HFFc6 (cell line): Measurements from ENCODE around the gene PGLYRP3. TPM values are rescaled to one million over a fixed set of nuclear protein-coding genes. Genes with fewer than 3 reads are reported as not detected.

Source experiments
- DNase-seq: peaks from one replicate; pipeline ENCODE4 v3.0.0-alpha.2; 2018
- H3K27ac Mint-ChIP-seq: 2 replicates; pipeline ENCODE4 v1.8.0; 2020; ENCODE audit warnings: mild to moderate bottlenecking, mixed read lengths
- H3K27me3 Mint-ChIP-seq: 2 replicates; pipeline ENCODE4 v1.8.0; 2021; ENCODE audit warnings: mild to moderate bottlenecking, moderate library complexity, mixed read lengths; ENCODE audit not compliant: insufficient read depth
- H3K36me3 Mint-ChIP-seq: 2 replicates; pipeline ENCODE4 v1.8.0; 2021; ENCODE audit warnings: low read depth, mixed read lengths
- H3K4me1 Mint-ChIP-seq: 2 replicates; pipeline ENCODE4 v1.8.0; 2020; ENCODE audit warnings: low read depth, mixed read lengths
- H3K4me3 Mint-ChIP-seq: 2 replicates; pipeline ENCODE4 v1.8.0; 2020; ENCODE audit warnings: mild to moderate bottlenecking, moderate library complexity, mixed read lengths
- H3K9me3 Mint-ChIP-seq: 2 replicates; pipeline ENCODE4 v1.8.0; 2020; ENCODE audit warnings: mild to moderate bottlenecking, mixed read lengths
- CTCF ChIP-seq: fragments of 200-600 bp; sonication (generic); IDR thresholded peaks from 2 replicates; pipeline ENCODE4 v1.5.0; 2021; ENCODE audit warnings: antibody characterized with exemption, mild to moderate bottlenecking
- total RNA-seq, 6 experiments: library from RNA; stranded (reverse); fragmentation: NEBNext Ultra II Directional; extraction: Animal tissue kit (Norgen Biotek cat#: 25700); gene quantifications; 2 replicates in 1 of 6; 3 replicates in 5 of 6; pipeline ENCODE4 v1.2.3, GENCODE V29; 2021

PGLYRP3 gene
- total RNA-seq, 6 experiments from 2014 or later: not detected

- no peak for DNase-seq
- H3K9me3 Mint-ChIP-seq: no peaks in the 10 kb centered on the region
- no peak for TF ChIP-seq CTCF
- H3K27ac Mint-ChIP-seq: no peak overlapping the region
- no peak overlapping the region for H3K4me3 Mint-ChIP-seq
- H3K36me3 Mint-ChIP-seq: no peaks in the 10 kb centered on the region
- H3K27me3 Mint-ChIP-seq: peaks cover 10% of the 10 kb centered on the region
- no peaks in the 10 kb centered on the region for H3K4me1 Mint-ChIP-seq
Observed at GRCh38 chr1:153310526-153310925, 2.2 kb downstream of the PGLYRP3 start.

- H3K27ac Mint-ChIP-seq: no peak overlapping the region
- no peaks in the 10 kb centered on the region for H3K4me1 Mint-ChIP-seq
- H3K36me3 Mint-ChIP-seq: no peaks in the 10 kb centered on the region
- H3K27me3 Mint-ChIP-seq: peaks cover 12% of the 10 kb centered on the region
- no peak for DNase-seq
- TF ChIP-seq CTCF: no peak
- H3K4me3 Mint-ChIP-seq: no peak overlapping the region
- no peaks in the 10 kb centered on the region for H3K9me3 Mint-ChIP-seq
Observed at GRCh38 chr1:153309441-153309840, 3.3 kb downstream of the PGLYRP3 start.

GRCh38 chr1:153308540-153308939, 4.2 kb downstream of the PGLYRP3 start:
- no peaks in the 10 kb centered on the region for H3K9me3 Mint-ChIP-seq
- no peaks in the 10 kb centered on the region for H3K36me3 Mint-ChIP-seq
- H3K4me3 Mint-ChIP-seq: no peak overlapping the region
- DNase-seq: no peak
- H3K27ac Mint-ChIP-seq: no peak overlapping the region
- no peaks in the 10 kb centered on the region for H3K4me1 Mint-ChIP-seq
- no peak for TF ChIP-seq CTCF
- H3K27me3 Mint-ChIP-seq: peaks cover 12% of the 10 kb centered on the region

GRCh38 chr1:153307221-153307600, 5.5 kb downstream of the PGLYRP3 start:
- Mint-ChIP-seq H3K9me3 (no peaks in the 10 kb centered on the region), H3K4me1 (no peaks in the 10 kb centered on the region), H3K27me3 (peaks cover 19% of the 10 kb centered on the region), H3K4me3 (no peak overlapping the region), H3K27ac (no peak overlapping the region), H3K36me3 (no peaks in the 10 kb centered on the region)
- DNase-seq: no peak
- no peak for TF ChIP-seq CTCF

GRCh38 chr1:153306303-153307220, 6.2 kb downstream of the PGLYRP3 start:
- Mint-ChIP-seq H3K27me3 (peaks cover 21% of the 10 kb centered on the region), H3K36me3 (no peaks in the 10 kb centered on the region), H3K27ac (no peak overlapping the region), H3K4me3 (no peak overlapping the region), H3K9me3 (no peaks in the 10 kb centered on the region), H3K4me1 (no peaks in the 10 kb centered on the region)
- no peak for TF ChIP-seq CTCF
- no peak for DNase-seq
